SK-N-SH treated with all-trans-retinoic acid at 6 μM for 48 hours (cell line): Measurements from ENCODE around the gene CAPN6.

Experiments used
- ATAC-seq: fragments of 200-7000 bp; cut with Tn5 transposase; 3 replicates; pipeline ENCODE4 v1.9.1; 2020; ENCODE audit warnings: mild to moderate bottlenecking, moderate library complexity
- ARNTL ChIP-seq: fragments of 450-650 bp; formaldehyde crosslinking; IDR thresholded peaks from 2 replicates; pipeline ENCODE4 v1.5.0; 2020; ENCODE audit warnings: low read depth, mild to moderate bottlenecking, moderate library complexity, borderline replicate concordance
- BACH2 ChIP-seq: fragments of 250-450 bp; sonication (Bioruptor Pico); IDR thresholded peaks from 2 replicates; pipeline ENCODE4 v1.9.0; 2021; ENCODE audit warnings: mild to moderate bottlenecking, borderline replicate concordance
- ESRRG ChIP-seq: fragments of 250-450 bp; sonication (Bioruptor Pico); IDR thresholded peaks from 2 replicates; pipeline ENCODE4 v1.6.1; 2021; ENCODE audit warnings: mild to moderate bottlenecking
- GLIS3 ChIP-seq: fragments of 250-450 bp; sonication (Bioruptor Pico); IDR thresholded peaks from 2 replicates; pipeline ENCODE4 v1.5.0; 2020; ENCODE audit warnings: mild to moderate bottlenecking, moderate library complexity
- ISL1 ChIP-seq: fragments of 250-450 bp; sonication (Bioruptor Pico); IDR thresholded peaks from 2 replicates; pipeline ENCODE4 v2.1.2; 2022; ENCODE audit warnings: mild to moderate bottlenecking, moderate library complexity
- OSR1 ChIP-seq: fragments of 250-450 bp; sonication (Bioruptor Pico); IDR thresholded peaks from 2 replicates; pipeline ENCODE4 v1.8.0; 2022; ENCODE audit warnings: moderate library complexity, mild to moderate bottlenecking, inconsistent platforms
- POU6F1 ChIP-seq: fragments of 250-450 bp; sonication (Bioruptor Pico); IDR thresholded peaks from 2 replicates; pipeline ENCODE4 v1.8.0; 2021; ENCODE audit warnings: low read depth, mild to moderate bottlenecking, moderate library complexity, borderline replicate concordance
- PPARA ChIP-seq: fragments of 250-450 bp; sonication (Bioruptor Pico); IDR thresholded peaks from 2 replicates; pipeline ENCODE4 v1.5.0; 2020; ENCODE audit warnings: mild to moderate bottlenecking, borderline replicate concordance
- RARB ChIP-seq: fragments of 250-450 bp; sonication (Bioruptor Pico); IDR thresholded peaks from 2 replicates; pipeline ENCODE4 v1.8.0; 2021; ENCODE audit warnings: mild to moderate bottlenecking, moderate library complexity
- TCF4 ChIP-seq: fragments of 250-450 bp; sonication (Bioruptor Pico); IDR thresholded peaks from 2 replicates; pipeline ENCODE4 v1.8.0; 2021; ENCODE audit warnings: mild to moderate bottlenecking, moderate library complexity, borderline replicate concordance
- TOX ChIP-seq: fragments of 250-450 bp; sonication (Bioruptor Pico); IDR thresholded peaks from 2 replicates; pipeline ENCODE4 v1.8.0; 2021; ENCODE audit warnings: mild to moderate bottlenecking, moderate library complexity, borderline replicate concordance
- ZC3H10 ChIP-seq: fragments of 250-450 bp; sonication (Bioruptor Pico); IDR thresholded peaks from 2 replicates; pipeline ENCODE4 v1.5.1; 2021; ENCODE audit warnings: mild to moderate bottlenecking, moderate library complexity
- ZFP3 ChIP-seq: fragments of 250-450 bp; sonication (Bioruptor Pico); IDR thresholded peaks from 2 replicates; pipeline ENCODE4 v1.5.0; 2020; ENCODE audit warnings: mild to moderate bottlenecking, moderate library complexity
- ZFP30 ChIP-seq: fragments of 450-650 bp; formaldehyde crosslinking; IDR thresholded peaks from 2 replicates; pipeline ENCODE4 v1.5.0; 2022; ENCODE audit warnings: mild to moderate bottlenecking, moderate library complexity
- ZNF565 ChIP-seq: fragments of 450-650 bp; formaldehyde crosslinking; conservative IDR thresholded peaks from 2 replicates; pipeline ENCODE4 v1.5.0; 2020; ENCODE audit warnings: low read depth, mild to moderate bottlenecking, moderate library complexity
- ZNF8 ChIP-seq: fragments of 450-650 bp; formaldehyde crosslinking; IDR thresholded peaks from 2 replicates; pipeline ENCODE4 v1.5.0; 2020; ENCODE audit warnings: mild to moderate bottlenecking, moderate library complexity
- TF ChIP-seq, protein P1 (sequence below): fragments of 250-450 bp; sonication (Bioruptor Pico); IDR thresholded peaks from 2 replicates; pipeline ENCODE4 v1.5.1; 2020; ENCODE audit warnings: low read depth, mild to moderate bottlenecking, moderate library complexity
- TF ChIP-seq, protein P2 (sequence below): fragments of 250-450 bp; sonication (Bioruptor Pico); IDR thresholded peaks from 2 replicates; pipeline ENCODE4 v1.5.0; 2020; ENCODE audit warnings: mild to moderate bottlenecking, moderate library complexity
- TF ChIP-seq, protein P3 (sequence below): fragments of 250-450 bp; sonication (Bioruptor Pico); IDR thresholded peaks from 2 replicates; pipeline ENCODE4 v1.5.1; 2021; ENCODE audit warnings: mild to moderate bottlenecking, moderate library complexity

Gene CAPN6

DNA sequence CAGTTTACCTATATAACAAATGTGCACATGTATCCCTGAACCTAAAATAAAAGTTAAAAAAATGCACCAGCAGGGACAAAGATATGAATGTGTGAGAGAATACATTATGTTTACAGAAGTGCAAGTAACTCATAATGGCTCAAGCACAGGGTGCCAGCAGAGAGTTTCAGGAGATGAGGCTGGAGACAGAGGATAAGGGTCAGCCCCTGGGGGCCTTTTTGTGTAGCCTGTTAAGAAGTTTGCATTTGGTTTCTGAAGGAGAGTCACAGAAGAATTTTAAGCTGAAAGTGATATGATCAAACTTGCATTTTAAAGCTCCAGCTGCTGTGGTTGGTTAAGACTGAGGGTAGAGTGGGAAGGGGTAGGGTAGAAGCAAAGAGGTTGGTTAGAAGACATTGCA, 48.6 kb upstream of the CAPN6 start (continued):
- TF ChIP-seq, protein P1, sequence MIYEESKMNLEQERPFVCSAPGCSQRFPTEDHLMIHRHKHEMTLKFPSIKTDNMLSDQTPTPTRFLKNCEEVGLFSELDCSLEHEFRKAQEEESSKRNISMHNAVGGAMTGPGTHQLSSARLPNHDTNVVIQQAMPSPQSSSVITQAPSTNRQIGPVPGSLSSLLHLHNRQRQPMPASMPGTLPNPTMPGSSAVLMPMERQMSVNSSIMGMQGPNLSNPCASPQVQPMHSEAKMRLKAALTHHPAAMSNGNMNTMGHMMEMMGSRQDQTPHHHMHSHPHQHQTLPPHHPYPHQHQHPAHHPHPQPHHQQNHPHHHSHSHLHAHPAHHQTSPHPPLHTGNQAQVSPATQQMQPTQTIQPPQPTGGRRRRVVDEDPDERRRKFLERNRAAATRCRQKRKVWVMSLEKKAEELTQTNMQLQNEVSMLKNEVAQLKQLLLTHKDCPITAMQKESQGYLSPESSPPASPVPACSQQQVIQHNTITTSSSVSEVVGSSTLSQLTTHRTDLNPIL (CRISPR knock-in tag) = no peak
- TF ChIP-seq TOX (CRISPR knock-in tag) (no peak), POU6F1 (CRISPR knock-in tag) (no peak), ZFP3 (CRISPR knock-in tag) (no peak), RARB (CRISPR knock-in tag) (no peak), GLIS3 (no peak), ZFP30 (CRISPR knock-in tag) (no peak)

DNA sequence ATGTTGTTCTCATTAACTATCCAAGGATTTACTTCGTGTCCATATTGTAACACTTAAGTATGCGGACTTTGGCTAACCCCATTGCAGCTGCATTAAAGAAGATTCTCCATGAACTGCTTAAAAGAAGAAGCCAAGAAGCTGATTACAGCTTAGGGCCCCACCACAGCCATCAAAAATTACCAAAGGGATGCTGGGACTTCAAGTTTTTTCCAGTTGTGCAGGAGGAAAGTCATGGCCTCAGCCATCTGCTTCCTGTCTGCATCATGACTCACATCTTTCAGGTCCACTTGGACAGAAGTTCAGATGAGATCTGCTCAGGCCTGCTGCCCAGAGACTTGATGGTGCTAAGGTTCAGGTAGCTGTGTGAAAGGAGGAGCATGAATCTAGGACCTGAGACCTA, 38.8 kb upstream of the CAPN6 start:
- no peak for TF ChIP-seq ZFP3 (CRISPR knock-in tag)
- TF ChIP-seq TCF4 (CRISPR knock-in tag) = no peak
- TF ChIP-seq, protein P2, sequence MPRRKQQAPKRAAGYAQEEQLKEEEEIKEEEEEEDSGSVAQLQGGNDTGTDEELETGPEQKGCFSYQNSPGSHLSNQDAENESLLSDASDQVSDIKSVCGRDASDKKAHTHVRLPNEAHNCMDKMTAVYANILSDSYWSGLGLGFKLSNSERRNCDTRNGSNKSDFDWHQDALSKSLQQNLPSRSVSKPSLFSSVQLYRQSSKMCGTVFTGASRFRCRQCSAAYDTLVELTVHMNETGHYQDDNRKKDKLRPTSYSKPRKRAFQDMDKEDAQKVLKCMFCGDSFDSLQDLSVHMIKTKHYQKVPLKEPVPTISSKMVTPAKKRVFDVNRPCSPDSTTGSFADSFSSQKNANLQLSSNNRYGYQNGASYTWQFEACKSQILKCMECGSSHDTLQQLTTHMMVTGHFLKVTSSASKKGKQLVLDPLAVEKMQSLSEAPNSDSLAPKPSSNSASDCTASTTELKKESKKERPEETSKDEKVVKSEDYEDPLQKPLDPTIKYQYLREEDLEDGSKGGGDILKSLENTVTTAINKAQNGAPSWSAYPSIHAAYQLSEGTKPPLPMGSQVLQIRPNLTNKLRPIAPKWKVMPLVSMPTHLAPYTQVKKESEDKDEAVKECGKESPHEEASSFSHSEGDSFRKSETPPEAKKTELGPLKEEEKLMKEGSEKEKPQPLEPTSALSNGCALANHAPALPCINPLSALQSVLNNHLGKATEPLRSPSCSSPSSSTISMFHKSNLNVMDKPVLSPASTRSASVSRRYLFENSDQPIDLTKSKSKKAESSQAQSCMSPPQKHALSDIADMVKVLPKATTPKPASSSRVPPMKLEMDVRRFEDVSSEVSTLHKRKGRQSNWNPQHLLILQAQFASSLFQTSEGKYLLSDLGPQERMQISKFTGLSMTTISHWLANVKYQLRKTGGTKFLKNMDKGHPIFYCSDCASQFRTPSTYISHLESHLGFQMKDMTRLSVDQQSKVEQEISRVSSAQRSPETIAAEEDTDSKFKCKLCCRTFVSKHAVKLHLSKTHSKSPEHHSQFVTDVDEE (CRISPR knock-in tag) = no peak
- no peak for ATAC-seq

- TF ChIP-seq ZFP3 (CRISPR knock-in tag) (no peak), ZNF565 (no peak), ARNTL (CRISPR knock-in tag) (no peak), GLIS3 (no peak), TCF4 (CRISPR knock-in tag) (no peak)
- TF ChIP-seq, protein P3, sequence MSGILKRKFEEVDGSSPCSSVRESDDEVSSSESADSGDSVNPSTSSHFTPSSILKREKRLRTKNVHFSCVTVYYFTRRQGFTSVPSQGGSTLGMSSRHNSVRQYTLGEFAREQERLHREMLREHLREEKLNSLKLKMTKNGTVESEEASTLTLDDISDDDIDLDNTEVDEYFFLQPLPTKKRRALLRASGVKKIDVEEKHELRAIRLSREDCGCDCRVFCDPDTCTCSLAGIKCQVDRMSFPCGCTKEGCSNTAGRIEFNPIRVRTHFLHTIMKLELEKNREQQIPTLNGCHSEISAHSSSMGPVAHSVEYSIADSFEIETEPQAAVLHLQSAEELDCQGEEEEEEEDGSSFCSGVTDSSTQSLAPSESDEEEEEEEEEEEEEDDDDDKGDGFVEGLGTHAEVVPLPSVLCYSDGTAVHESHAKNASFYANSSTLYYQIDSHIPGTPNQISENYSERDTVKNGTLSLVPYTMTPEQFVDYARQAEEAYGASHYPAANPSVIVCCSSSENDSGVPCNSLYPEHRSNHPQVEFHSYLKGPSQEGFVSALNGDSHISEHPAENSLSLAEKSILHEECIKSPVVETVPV (CRISPR knock-in tag) = no peak
- TF ChIP-seq, protein P2 (CRISPR knock-in tag) = no peak
- TF ChIP-seq, protein P1 (CRISPR knock-in tag) = no peak
- ATAC-seq = no peak
These were observed 37.8 kb upstream of the CAPN6 start for GRCh38 chrX:111308039-111308438.

DNA sequence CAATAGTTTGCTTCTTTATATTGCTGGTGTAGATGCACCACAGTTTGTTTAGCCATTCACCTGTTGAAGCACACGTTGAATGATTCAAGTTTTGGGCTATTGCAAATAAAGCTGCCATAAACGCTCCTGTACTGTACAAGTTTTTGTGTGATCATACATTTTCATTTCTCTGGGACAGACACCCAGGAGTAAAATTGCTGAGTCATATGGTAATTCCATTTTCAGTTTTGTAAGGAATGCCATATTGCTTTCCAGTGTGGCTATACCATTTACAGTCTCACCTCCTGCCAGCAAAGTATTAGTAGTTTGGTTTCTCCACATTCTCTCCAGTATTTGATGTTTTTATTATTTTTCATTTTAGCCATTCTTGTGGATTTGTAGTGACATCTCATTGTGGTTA, 32.0 kb upstream of the CAPN6 start:
- no peak for ATAC-seq
- TF ChIP-seq POU6F1 (CRISPR knock-in tag) (no peak), OSR1 (CRISPR knock-in tag) (no peak), RARB (CRISPR knock-in tag) (no peak), GLIS3 (no peak), PPARA (CRISPR knock-in tag) (no peak), ISL1 (no peak), ZC3H10 (CRISPR knock-in tag) (no peak), ZNF8 (CRISPR knock-in tag) (no peak), ESRRG (no peak), BACH2 (CRISPR knock-in tag) (no peak)
- TF ChIP-seq, protein P2 (CRISPR knock-in tag) = no peak
